WTC11 (cell line): ENCODE results near the gene INPP5E.

ENCODE experiments used
- CREB1 ChIP-seq: sonication (generic); formaldehyde crosslinking; IDR thresholded peaks from 2 replicates; pipeline ENCODE4 v1.8.0; 2023; ENCODE audit warnings: mild to moderate bottlenecking, missing genetic modification reagents
- JUN ChIP-seq: sonication (generic); formaldehyde crosslinking; IDR thresholded peaks from 2 replicates; pipeline ENCODE4 v1.8.0; 2023; ENCODE audit warnings: mild to moderate bottlenecking, missing genetic modification reagents
- MYBL2 ChIP-seq: sonication (generic); formaldehyde crosslinking; IDR thresholded peaks from 2 replicates; pipeline ENCODE4 v1.8.1; 2023; ENCODE audit warnings: mild to moderate bottlenecking, moderate library complexity, missing genetic modification reagents
- NFE2L1 ChIP-seq: sonication (generic); formaldehyde crosslinking; IDR thresholded peaks from 2 replicates; pipeline ENCODE4 v1.8.1; 2023; ENCODE audit warnings: missing genetic modification reagents
- NFYB ChIP-seq: sonication (generic); formaldehyde crosslinking; conservative IDR thresholded peaks from 2 replicates; pipeline ENCODE4 v1.8.0; 2022; ENCODE audit warnings: low read depth, missing genetic modification reagents
- RELA ChIP-seq: sonication (generic); formaldehyde crosslinking; IDR thresholded peaks from 2 replicates; pipeline ENCODE4 v1.8.1; 2022; ENCODE audit warnings: missing genetic modification reagents, mild to moderate bottlenecking, borderline replicate concordance
- SP1 ChIP-seq: sonication (generic); formaldehyde crosslinking; conservative IDR thresholded peaks from 2 replicates; pipeline ENCODE4 v1.8.1; 2022; ENCODE audit warnings: missing genetic modification reagents
- TF ChIP-seq, protein P1 (sequence below): fragments of 200-600 bp; IDR thresholded peaks from 2 replicates; pipeline ENCODE4 v1.8.0; 2022; ENCODE audit warnings: antibody characterized with exemption
- TF ChIP-seq, protein P2 (sequence below): sonication (generic); formaldehyde crosslinking; IDR thresholded peaks from 2 replicates; pipeline ENCODE4 v1.8.1; 2023; ENCODE audit warnings: mild to moderate bottlenecking, missing genetic modification reagents, moderate library complexity
- TF ChIP-seq, protein P3 (sequence below): sonication (generic); formaldehyde crosslinking; IDR thresholded peaks from 2 replicates; pipeline ENCODE4 v1.8.1; 2023; ENCODE audit warnings: mild to moderate bottlenecking, missing genetic modification reagents, moderate library complexity
- TF ChIP-seq, protein P4 (sequence below): sonication (generic); formaldehyde crosslinking; IDR thresholded peaks from 2 replicates; pipeline ENCODE4 v1.8.1; 2022; ENCODE audit warnings: low read depth, mild to moderate bottlenecking, moderate library complexity, missing genetic modification reagents, borderline replicate concordance
- TF ChIP-seq, protein P5 (sequence below): sonication (generic); formaldehyde crosslinking; IDR thresholded peaks from 2 replicates; pipeline ENCODE4 v1.8.1; 2023; ENCODE audit warnings: mild to moderate bottlenecking, moderate library complexity, missing genetic modification reagents
- TF ChIP-seq, protein P6 (sequence below): sonication (generic); formaldehyde crosslinking; IDR thresholded peaks from 2 replicates; pipeline ENCODE4 v1.8.0; 2022; ENCODE audit warnings: mild to moderate bottlenecking, missing genetic modification reagents

DNA sequence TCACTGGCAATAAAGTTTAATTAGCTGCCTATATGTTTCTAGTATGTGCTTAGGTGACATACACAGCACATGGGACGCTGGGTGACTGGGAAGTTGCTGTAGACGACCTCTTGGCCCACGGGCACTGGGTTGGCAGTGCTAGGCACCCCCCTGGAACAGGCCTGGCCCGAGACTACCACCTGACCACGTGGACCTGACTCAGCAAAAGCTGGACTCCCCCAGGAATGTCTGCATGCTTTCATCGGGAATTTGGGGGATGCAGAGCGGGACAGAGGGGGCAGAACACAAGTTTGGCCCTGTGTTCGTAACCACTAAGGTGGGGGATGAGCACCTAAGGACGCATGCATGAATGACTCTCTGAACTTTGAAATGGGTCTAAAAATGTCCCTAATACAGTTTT lies 16.6 kb upstream of the INPP5E start:
- TF ChIP-seq, protein P1, sequence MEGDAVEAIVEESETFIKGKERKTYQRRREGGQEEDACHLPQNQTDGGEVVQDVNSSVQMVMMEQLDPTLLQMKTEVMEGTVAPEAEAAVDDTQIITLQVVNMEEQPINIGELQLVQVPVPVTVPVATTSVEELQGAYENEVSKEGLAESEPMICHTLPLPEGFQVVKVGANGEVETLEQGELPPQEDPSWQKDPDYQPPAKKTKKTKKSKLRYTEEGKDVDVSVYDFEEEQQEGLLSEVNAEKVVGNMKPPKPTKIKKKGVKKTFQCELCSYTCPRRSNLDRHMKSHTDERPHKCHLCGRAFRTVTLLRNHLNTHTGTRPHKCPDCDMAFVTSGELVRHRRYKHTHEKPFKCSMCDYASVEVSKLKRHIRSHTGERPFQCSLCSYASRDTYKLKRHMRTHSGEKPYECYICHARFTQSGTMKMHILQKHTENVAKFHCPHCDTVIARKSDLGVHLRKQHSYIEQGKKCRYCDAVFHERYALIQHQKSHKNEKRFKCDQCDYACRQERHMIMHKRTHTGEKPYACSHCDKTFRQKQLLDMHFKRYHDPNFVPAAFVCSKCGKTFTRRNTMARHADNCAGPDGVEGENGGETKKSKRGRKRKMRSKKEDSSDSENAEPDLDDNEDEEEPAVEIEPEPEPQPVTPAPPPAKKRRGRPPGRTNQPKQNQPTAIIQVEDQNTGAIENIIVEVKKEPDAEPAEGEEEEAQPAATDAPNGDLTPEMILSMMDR, result no peak
- TF ChIP-seq NFYB (CRISPR knock-in tag), result no peak
- TF ChIP-seq CREB1 (CRISPR knock-in tag), result no peak
- TF ChIP-seq SP1 (CRISPR knock-in tag), result no peak
- TF ChIP-seq, protein P2, sequence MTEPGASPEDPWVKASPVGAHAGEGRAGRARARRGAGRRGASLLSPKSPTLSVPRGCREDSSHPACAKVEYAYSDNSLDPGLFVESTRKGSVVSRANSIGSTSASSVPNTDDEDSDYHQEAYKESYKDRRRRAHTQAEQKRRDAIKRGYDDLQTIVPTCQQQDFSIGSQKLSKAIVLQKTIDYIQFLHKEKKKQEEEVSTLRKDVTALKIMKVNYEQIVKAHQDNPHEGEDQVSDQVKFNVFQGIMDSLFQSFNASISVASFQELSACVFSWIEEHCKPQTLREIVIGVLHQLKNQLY (CRISPR knock-in tag), result no peak
- TF ChIP-seq RELA (CRISPR knock-in tag), result no peak
- no peak for TF ChIP-seq NFE2L1 (CRISPR knock-in tag)
- TF ChIP-seq, protein P3, sequence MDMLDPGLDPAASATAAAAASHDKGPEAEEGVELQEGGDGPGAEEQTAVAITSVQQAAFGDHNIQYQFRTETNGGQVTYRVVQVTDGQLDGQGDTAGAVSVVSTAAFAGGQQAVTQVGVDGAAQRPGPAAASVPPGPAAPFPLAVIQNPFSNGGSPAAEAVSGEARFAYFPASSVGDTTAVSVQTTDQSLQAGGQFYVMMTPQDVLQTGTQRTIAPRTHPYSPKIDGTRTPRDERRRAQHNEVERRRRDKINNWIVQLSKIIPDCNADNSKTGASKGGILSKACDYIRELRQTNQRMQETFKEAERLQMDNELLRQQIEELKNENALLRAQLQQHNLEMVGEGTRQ, result no peak
- TF ChIP-seq, protein P4, sequence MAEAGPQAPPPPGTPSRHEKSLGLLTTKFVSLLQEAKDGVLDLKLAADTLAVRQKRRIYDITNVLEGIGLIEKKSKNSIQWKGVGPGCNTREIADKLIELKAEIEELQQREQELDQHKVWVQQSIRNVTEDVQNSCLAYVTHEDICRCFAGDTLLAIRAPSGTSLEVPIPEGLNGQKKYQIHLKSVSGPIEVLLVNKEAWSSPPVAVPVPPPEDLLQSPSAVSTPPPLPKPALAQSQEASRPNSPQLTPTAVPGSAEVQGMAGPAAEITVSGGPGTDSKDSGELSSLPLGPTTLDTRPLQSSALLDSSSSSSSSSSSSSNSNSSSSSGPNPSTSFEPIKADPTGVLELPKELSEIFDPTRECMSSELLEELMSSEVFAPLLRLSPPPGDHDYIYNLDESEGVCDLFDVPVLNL (CRISPR knock-in tag), result no peak
- TF ChIP-seq, protein P5, sequence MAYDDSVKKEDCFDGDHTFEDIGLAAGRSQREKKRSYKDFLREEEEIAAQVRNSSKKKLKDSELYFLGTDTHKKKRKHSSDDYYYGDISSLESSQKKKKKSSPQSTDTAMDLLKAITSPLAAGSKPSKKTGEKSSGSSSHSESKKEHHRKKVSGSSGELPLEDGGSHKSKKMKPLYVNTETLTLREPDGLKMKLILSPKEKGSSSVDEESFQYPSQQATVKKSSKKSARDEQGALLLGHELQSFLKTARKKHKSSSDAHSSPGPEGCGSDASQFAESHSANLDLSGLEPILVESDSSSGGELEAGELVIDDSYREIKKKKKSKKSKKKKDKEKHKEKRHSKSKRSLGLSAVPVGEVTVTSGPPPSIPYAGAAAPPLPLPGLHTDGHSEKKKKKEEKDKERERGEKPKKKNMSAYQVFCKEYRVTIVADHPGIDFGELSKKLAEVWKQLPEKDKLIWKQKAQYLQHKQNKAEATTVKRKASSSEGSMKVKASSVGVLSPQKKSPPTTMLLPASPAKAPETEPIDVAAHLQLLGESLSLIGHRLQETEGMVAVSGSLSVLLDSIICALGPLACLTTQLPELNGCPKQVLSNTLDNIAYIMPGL (CRISPR knock-in tag), result no peak
- TF ChIP-seq, protein P6, sequence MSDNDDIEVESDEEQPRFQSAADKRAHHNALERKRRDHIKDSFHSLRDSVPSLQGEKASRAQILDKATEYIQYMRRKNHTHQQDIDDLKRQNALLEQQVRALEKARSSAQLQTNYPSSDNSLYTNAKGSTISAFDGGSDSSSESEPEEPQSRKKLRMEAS (CRISPR knock-in tag), result no peak
- no peak for TF ChIP-seq MYBL2 (CRISPR knock-in tag)
- no peak for TF ChIP-seq JUN (CRISPR knock-in tag)
